NOMO-1 treated with DMSO at 0.1 percent for 48 hours (cell line): ENCODE measurements around the gene IER5.
"Not testable (repeated sequence)": the region's sequence is repeated elsewhere in the genome, so short reads cannot be mapped to it uniquely, and the experiment has no call there.

Source experiments
- DNase-seq: peaks from one replicate; lab custom pipeline; 2025; ENCODE audit not compliant: unreplicated experiment; lab: John Stamatoyannopoulos, UW

Gene IER5

DNA sequence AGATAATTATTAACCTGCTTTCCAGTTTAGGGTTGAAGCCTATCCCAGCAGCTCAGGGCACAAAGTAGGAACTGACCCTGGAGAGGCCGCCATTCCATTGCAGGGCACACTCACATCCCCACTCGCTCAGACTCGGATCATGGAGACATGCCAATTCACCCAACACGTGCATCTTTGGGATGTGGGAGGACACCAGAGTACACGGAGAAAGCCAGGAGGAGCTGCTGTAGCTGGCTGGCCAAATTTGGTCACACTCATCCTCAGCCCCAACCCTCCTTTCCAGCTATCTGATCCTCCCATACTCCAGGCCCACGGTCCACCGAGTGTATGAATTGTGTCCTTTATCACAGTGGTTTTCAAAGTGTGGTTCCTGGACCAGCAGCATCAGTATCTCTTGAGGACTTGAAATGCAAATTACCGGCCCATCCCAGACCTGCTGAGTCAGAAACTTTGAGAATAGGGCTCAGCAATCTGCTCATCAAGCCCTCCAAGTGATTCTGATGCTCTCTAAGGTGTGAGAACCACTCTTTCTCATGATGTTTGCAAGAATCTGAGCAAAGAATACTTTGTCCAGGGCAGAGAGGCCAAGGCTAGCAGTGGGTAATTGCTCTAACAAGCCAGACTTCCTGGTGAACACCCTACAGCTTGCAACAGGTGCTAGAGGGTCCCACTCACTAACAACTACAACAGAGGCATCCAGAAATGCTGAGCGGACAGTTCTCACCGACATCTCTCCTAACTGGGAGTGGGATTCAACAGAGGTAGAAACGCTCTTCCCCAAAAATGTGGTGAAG lies 26.3 kb downstream of the IER5 start:
- DNase-seq, result no peak

GRCh38 chr1:181115368-181115684 lies 26.8 kb downstream of the IER5 start:
- DNase-seq, result no peak

GRCh38 chr1:181115971-181116370 lies 27.5 kb downstream of the IER5 start:
- not testable (repeated sequence) for DNase-seq

DNA sequence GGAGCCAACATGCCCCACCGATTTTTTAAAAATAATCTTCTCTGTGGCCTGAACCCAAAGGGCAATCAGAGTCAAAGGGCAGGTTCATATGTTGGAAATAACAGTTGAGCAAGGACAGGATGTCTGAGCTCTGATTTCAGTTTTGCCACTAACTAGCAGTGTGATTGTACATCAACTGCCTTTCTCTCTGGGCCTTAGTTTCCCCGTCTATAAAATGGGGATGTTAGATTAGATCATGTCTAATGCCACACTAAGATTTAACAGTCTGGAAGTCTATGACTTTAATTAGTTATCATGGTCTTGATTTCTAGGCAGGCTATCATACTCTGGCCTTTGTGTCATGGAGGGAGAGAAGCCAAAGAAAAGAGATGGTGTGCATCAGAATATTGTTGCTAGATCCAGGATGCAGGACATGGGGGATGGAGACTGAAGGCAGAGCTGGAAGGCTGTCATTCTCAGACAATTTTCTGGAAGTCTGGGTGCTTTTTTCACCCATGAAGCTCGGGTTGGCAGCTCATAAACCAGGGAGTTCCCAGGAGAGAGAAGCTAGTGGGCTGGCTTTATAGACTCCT lies 28.4 kb downstream of the IER5 start:
- no peak for DNase-seq

GRCh38 chr1:181117648-181118449 lies 29.3 kb downstream of the IER5 start:
- no peak for DNase-seq

- DNase-seq, result no peak
These were observed 30.8 kb downstream of the IER5 start for GRCh38 chr1:181119093-181119989.

DNA sequence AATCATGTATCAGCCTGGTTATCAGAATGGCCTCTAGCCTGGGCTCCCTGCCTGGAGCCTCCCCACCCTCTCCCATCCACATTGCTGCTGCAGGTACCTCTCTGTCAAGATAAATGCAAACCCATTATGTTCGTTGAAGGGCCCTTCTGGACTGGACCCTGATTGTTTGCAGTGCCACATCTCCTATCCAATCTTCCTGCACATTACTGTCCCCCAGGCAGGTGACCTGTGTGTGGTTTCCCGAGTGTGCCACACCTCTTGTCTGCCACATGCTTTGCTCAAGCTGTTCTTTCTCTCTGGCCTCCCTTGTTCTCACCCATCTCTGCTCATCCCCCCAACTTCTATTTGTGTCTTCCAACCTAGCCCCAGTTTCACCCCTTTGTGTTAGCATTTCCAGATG lies 32.4 kb downstream of the IER5 start:
- no peak for DNase-seq

DNA sequence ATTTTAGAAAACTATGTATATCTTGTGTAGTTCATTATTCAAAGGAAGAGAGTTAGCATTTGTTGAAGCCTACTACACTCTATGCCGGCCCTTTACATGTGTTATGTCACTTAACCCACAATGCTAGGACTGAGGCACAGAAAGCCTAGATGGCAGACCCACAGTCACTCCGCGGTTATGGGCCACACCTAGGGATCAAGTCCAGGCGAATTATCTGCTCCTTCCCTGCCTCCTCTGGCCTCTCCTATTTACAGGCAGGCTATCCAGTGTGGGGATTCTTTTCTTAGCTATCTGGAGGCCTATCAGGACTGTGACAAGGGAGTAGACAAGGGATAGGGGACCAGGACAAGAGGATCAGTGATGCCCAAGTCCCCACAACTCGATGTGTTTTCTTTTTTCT lies 33.0 kb downstream of the IER5 start:
- no peak for DNase-seq

DNA sequence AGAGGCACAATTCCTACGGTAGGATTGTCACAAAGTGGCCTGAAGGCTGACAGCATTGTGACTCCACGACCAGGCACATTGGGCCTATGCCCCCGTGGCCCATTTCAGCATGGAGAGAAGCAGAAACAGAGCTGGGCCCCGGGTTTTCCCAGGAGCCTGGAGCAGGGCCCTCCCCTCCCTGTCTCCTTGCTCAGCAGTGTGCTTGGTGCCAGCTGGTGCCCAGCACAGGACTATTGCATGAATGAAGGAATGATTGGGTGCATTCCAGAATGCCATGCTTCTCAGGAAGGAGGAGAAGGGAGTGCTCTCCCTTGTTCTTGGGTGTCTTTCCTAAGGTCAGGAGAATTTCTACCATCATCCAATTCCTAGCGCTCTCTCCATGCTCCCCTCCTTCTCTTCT lies 33.7 kb downstream of the IER5 start:
- DNase-seq, result no peak

DNA sequence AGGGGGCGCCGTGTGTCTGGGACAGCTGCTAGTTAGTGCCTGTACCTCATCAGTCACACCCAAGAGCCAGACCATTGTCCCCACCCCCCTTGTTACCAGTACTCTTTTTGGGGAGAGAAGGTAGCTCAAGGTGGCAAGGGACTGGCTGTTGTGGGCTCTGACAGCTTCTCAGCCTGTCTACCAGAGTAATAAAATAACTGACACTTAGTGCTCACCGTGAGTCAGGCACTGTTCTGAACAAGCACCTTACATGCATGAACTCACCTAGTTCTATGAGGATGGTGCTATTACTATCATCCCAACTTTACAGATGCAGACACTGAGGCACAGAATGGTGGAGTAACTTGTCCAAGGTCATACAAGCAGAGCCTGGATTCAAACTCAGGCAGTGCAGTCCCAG lies 34.7 kb downstream of the IER5 start:
- no peak for DNase-seq

- peak; percentile 25 for DNase-seq
These were observed 35.8 kb downstream of the IER5 start for GRCh38 chr1:181124291-181124751.

- no peak for DNase-seq
These were observed 37.8 kb downstream of the IER5 start for GRCh38 chr1:181126289-181126688.

GRCh38 chr1:181126871-181127587 lies 38.5 kb downstream of the IER5 start:
- DNase-seq, result no peak

DNA sequence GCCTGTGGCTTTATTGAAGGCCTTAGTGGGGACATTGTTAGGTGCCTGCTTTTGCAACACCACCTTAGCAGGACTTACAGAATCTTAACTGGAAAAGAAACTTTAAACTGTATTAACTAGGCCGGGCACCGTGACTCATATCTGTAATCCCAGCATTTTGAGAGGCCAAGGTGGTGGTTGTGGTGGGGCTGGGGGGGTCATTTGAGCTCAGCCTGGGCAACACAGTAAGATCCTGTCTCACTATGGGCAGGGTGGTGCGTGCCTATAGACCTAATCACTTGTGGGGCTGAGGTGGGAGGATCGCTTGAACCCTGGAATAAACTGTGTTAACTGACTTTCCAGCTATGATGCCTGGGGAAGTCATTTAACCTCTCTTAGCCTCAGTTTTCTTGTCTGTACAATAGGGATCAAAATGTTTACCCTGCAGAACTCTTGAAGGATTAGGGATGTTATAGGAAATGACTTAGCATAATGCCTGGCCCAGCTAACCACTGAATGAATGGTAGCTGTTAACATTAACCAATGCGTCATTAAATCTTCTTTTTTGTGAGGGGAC lies 39.5 kb downstream of the IER5 start:
- peak; percentile 26 for DNase-seq

- peak; percentile 90 for DNase-seq
These were observed 40.3 kb downstream of the IER5 start for GRCh38 chr1:181128592-181129497.

- DNase-seq, result no peak
These were observed 41.5 kb downstream of the IER5 start for GRCh38 chr1:181129771-181130606.

- peak; percentile 90 for DNase-seq
These were observed 42.9 kb downstream of the IER5 start for GRCh38 chr1:181131255-181131941.
